Trophoblast cell (in vitro differentiated cells and primary cell): ENCODE data around the gene PIH1D2.
A peak's percentile ranks its signal among the peaks of the same experiment; 100 is the strongest.
"Not testable (repeated sequence)": the region's sequence is repeated elsewhere in the genome, so short reads cannot be mapped to it uniquely, and the experiment has no call there.

Source experiments
- DNase-seq, 2 donors: peaks; one replicate each; pipeline ENCODE4 v3.0.0-alpha.2; 2016
- H2AFZ ChIP-seq: 2 replicates; pipeline ENCODE4 v1.6.1; 2013; ENCODE audit warnings: low read length, moderate library complexity, mild to moderate bottlenecking; ENCODE audit not compliant: insufficient read depth, poor library complexity
- H2AK5ac ChIP-seq: 2 replicates; pipeline ENCODE4 v1.6.1; 2013; ENCODE audit warnings: mild to moderate bottlenecking, low read length
- H2BK120ac ChIP-seq: 2 replicates; pipeline ENCODE4 v1.6.1; 2013; ENCODE audit warnings: low read length, mild to moderate bottlenecking, moderate library complexity; ENCODE audit not compliant: insufficient read depth, poor library complexity
- H2BK12ac ChIP-seq: 2 replicates; pipeline ENCODE4 v1.6.1; 2013; ENCODE audit warnings: mild to moderate bottlenecking, low read length, moderate library complexity
- H2BK5ac ChIP-seq: 2 replicates; pipeline ENCODE4 v1.6.1; 2013; ENCODE audit warnings: low read length, low read depth, moderate library complexity, mild to moderate bottlenecking; ENCODE audit not compliant: poor library complexity
- H3K14ac ChIP-seq: 2 replicates; pipeline ENCODE4 v1.6.1; 2013; ENCODE audit warnings: mild to moderate bottlenecking, low read length
- H3K18ac ChIP-seq: 2 replicates; pipeline ENCODE4 v1.6.1; 2013; ENCODE audit warnings: mild to moderate bottlenecking, low read length
- H3K23ac ChIP-seq: 2 replicates; pipeline ENCODE4 v1.6.1; 2013; ENCODE audit warnings: low read length
- H3K27ac ChIP-seq: 2 replicates; pipeline ENCODE4 v1.5.1; 2013; ENCODE audit warnings: low read depth, mild to moderate bottlenecking, inconsistent platforms, low read length, moderate library complexity
- H3K27me3 ChIP-seq: 2 replicates; pipeline ENCODE4 v1.6.1; 2013; ENCODE audit warnings: inconsistent platforms, mild to moderate bottlenecking, low read length, moderate library complexity; ENCODE audit not compliant: insufficient read depth
- H3K36me3 ChIP-seq, 2 experiments: 1 replicate in 1 of 2; 2 replicates in 1 of 2; pipeline ENCODE4 v1.6.1; 2013; ENCODE audit warnings: low read length in 2 of 2, mild to moderate bottlenecking in 2 of 2, moderate library complexity in 1 of 2; ENCODE audit not compliant: insufficient read depth in 2 of 2, control insufficient read depth in 1 of 2
- H3K4ac ChIP-seq: 2 replicates; pipeline ENCODE4 v1.6.1; 2013; ENCODE audit warnings: low read depth, mild to moderate bottlenecking, low read length, moderate library complexity
- H3K4me1 ChIP-seq, 2 experiments: 1 replicate in 1 of 2; 2 replicates in 1 of 2; pipeline ENCODE4 v1.6.1; 2013; ENCODE audit warnings: low read length in 2 of 2, mild to moderate bottlenecking in 2 of 2, moderate library complexity in 1 of 2; ENCODE audit not compliant: insufficient read depth in 2 of 2, control insufficient read depth in 1 of 2
- H3K4me2 ChIP-seq: 2 replicates; pipeline ENCODE4 v1.6.1; 2013; ENCODE audit warnings: inconsistent platforms, mild to moderate bottlenecking, low read length, moderate library complexity
- H3K4me3 ChIP-seq: 2 replicates; pipeline ENCODE4 v1.5.1; 2013; ENCODE audit warnings: mild to moderate bottlenecking, low read depth, low read length, inconsistent platforms
- H3K79me1 ChIP-seq: one replicate; pipeline ENCODE4 v1.6.1; 2013; ENCODE audit warnings: low read length
- H3K79me2 ChIP-seq: 2 replicates; pipeline ENCODE4 v1.6.1; 2013; ENCODE audit warnings: low read length, mild to moderate bottlenecking; ENCODE audit not compliant: control insufficient read depth, insufficient read depth, poor library complexity
- H3K9ac ChIP-seq: 2 replicates; pipeline ENCODE4 v1.6.1; 2013; ENCODE audit warnings: mild to moderate bottlenecking, low read length
- H3K9me3 ChIP-seq: 2 replicates; pipeline ENCODE4 v1.6.1; 2013; ENCODE audit warnings: low read depth, mild to moderate bottlenecking, control low read depth, inconsistent platforms, low read length; ENCODE audit not compliant: insufficient read depth
- H4K12ac ChIP-seq: 2 replicates; pipeline ENCODE4 v1.6.1; 2013; ENCODE audit warnings: low read depth, mild to moderate bottlenecking, low read length, moderate library complexity
- H4K8ac ChIP-seq: 2 replicates; pipeline ENCODE4 v1.6.1; 2013; ENCODE audit warnings: low read depth, mild to moderate bottlenecking, low read length, moderate library complexity
- H4K91ac ChIP-seq: one replicate; pipeline ENCODE4 v1.6.1; 2013; ENCODE audit warnings: low read depth, mild to moderate bottlenecking, low read length, moderate library complexity
- WGBS: extraction: QIAGEN DNeasy Blood & Tissue Kit; methylation state at CpG from one replicate; pipeline ENCODE4 v1.1.7; 2013; ENCODE audit warnings: missing lambda C conversion rate; ENCODE audit not compliant: insufficient read length, insufficient coverage; ENCODE audit errors: extremely low coverage; 5-methylcytosine and 5-hydroxymethylcytosine counted together

PIH1D2 gene

DNA sequence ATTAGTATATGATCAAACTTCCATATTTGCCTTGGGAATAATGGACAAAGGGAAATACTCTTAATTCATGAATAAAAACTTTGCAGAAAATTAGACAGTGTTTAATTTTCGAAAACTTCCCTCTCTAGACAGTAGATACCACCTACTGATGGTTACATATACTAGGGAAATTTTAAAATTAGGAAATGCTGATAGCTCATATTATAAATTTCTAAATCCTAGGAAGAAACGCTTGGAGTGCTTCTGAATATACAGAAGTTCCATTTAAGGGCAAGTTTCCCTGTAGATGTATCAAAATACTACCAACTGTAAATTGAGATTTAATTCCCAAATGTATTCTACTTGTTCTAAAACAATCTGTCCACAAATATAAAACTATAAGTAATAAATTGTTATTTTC, 21.5 kb upstream of the PIH1D2 start:
- not testable (repeated sequence) for H3K79me2 ChIP-seq, H4K8ac ChIP-seq, H3K27me3 ChIP-seq, H2BK12ac ChIP-seq, H3K27ac ChIP-seq, H2BK5ac ChIP-seq, H4K91ac ChIP-seq, H3K18ac ChIP-seq, DNase-seq, H2AFZ ChIP-seq, H3K4ac ChIP-seq, H3K9me3 ChIP-seq, H3K79me1 ChIP-seq, H3K4me3 ChIP-seq, H4K12ac ChIP-seq, H3K4me1 ChIP-seq, H2AK5ac ChIP-seq, H2BK120ac ChIP-seq, H3K4me2 ChIP-seq, H3K23ac ChIP-seq, H3K9ac ChIP-seq, H3K14ac ChIP-seq
- peaks cover 12 to 19% of the 10 kb centered on the region in 2 experiments for H3K36me3 ChIP-seq
- WGBS: no CpG with 5 or more reads among the region's 2 CpGs

DNA sequence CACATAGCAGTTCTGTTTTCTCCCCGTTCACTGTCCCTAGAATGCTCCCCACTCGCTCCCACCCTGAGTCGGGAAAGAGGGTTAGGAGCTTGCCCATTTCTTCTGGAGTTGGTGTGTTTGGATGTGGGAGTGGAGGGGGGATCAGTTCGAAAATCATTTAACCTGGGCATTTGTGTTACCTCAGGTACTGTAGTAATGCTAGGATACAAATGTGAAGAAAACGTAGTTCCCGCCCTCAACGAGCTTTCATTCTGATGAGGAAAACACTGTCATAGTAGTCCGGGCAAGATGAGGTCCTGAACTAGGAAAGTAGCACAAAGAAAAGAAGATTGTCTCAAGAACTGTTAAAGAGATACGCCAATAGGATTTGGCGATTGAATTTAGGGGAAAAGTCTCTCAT, 13.4 kb upstream of the PIH1D2 start:
- H3K27me3 ChIP-seq: no peaks in the 10 kb centered on the region

DNA sequence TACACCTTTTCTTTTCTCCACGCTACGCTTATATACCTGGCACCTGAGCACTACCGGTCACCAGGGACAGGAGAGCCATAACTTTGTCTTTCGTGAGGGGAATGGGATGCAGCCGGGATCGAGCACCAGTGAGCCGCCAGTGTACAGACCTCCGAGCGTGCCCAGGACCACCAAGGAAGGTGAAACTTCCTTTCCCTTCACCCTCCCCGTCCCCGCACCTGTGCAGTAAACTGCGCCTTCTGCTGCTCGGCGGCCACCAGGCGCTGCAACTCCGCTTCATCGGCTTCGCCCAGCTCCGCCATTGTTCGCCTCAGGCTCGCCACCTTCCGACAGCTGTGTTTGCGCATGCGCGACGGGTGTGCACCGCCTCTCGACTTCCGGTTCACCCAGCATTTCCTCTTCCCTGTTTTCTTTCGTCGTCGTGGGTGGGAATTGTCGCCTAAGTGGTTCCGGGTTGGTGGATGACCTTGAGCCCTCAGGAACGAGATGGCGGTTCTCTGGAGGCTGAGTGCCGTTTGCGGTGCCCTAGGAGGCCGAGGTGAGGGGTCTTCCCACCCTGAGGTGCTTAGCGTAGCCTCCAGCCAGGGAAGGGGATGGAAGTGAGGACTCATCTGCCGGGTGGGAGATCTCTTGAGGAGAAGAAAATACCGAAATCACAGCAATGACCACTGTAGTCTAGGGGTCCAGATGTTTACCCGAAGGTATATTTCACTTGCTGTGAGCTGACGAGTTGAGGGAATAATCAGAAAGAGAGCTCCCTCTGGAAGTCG, 12.8 kb upstream of the PIH1D2 start, which contains the start of the genes SDHD and TIMM8B:
SDHD (plus strand) TSS at position 452 of the 770 bp plus-strand sequence; CDS start at position 487, 35 bp downstream.
TIMM8B (minus strand) TSS at position 335 of the 770 bp plus-strand sequence; CDS start at position 302, 33 bp downstream.
- H3K4me2 ChIP-seq: peak within 1 kb of the TSS; percentile 96
- DNase-seq: peak; percentile 95 to 100
- H3K4me1 ChIP-seq: peaks cover 0 to 7% of the 10 kb centered on the region in 2 experiments
- peak within 1 kb of the TSS; percentile 93 for H3K4ac ChIP-seq
- H3K23ac ChIP-seq: no peak within 1 kb of the TSS
- H2BK12ac ChIP-seq: no peak within 1 kb of the TSS
- peak within 1 kb of the TSS; percentile 92 for H3K4me3 ChIP-seq
- H3K27ac ChIP-seq: no peak within 1 kb of the TSS
- H3K9me3 ChIP-seq: no peaks in the 10 kb centered on the region
- H4K8ac ChIP-seq: peak within 1 kb of the TSS; percentile 90
- H3K36me3 ChIP-seq: peaks cover 3 to 25% of the 10 kb centered on the region in 2 experiments
- H3K9ac ChIP-seq: peak within 1 kb of the TSS; percentile 95
- H3K18ac ChIP-seq: peak within 1 kb of the TSS; percentile 31
- peak within 1 kb of the TSS; percentile 74 for H4K91ac ChIP-seq
- H3K79me1 ChIP-seq: peaks cover 6% of the 10 kb centered on the region
- H2BK120ac ChIP-seq: peak within 1 kb of the TSS; percentile 18
- peak within 1 kb of the TSS; percentile 73 for H2BK5ac ChIP-seq
- peak within 1 kb of the TSS; percentile 72 for H4K12ac ChIP-seq
- no peaks in the 10 kb centered on the region for H3K27me3 ChIP-seq
- peak within 1 kb of the TSS; percentile 67 for H2AK5ac ChIP-seq
- H3K14ac ChIP-seq: peak within 1 kb of the TSS; percentile 63
- WGBS: no CpG with 5 or more reads among the region's 45 CpGs
- H2AFZ ChIP-seq: peak within 1 kb of the TSS; percentile 51
- peaks cover 12% of the 10 kb centered on the region for H3K79me2 ChIP-seq

More for the DNA sequence above, 13.4 kb upstream of the PIH1D2 start:
- Histone ChIP-seq H3K27ac (no peak overlapping the region), H2AK5ac (peak overlapping the region; percentile 67), H2BK5ac (peak overlapping the region; percentile 30), H3K14ac (peak overlapping the region; percentile 46), H3K4me2 (peak overlapping the region; percentile 96), H3K9me3 (no peaks in the 10 kb centered on the region), H3K79me1 (peaks cover 6% of the 10 kb centered on the region), H3K23ac (no peak overlapping the region), H4K12ac (peak overlapping the region; percentile 72), H3K36me3 (peaks cover 3 to 28% of the 10 kb centered on the region in 2 experiments), H3K18ac (peak overlapping the region; percentile 20), H3K9ac (peak overlapping the region; percentile 95), H2BK12ac (no peak overlapping the region), H4K91ac (peak overlapping the region; percentile 74), H3K79me2 (peaks cover 12% of the 10 kb centered on the region), H2BK120ac (no peak overlapping the region), H3K4ac (peak overlapping the region; percentile 93), H2AFZ (peak overlapping the region; percentile 51), H3K4me3 (peak overlapping the region; percentile 92), H4K8ac (peak overlapping the region; percentile 90), H3K4me1 (peaks cover 0 to 7% of the 10 kb centered on the region in 2 experiments)
- WGBS: no CpG with 5 or more reads among the region's 10 CpGs
- peak in 1 of 2 donors; percentile 7 for DNase-seq

- Histone ChIP-seq H3K23ac (no peak overlapping the region), H3K4me2 (peak overlapping the region; percentile 78), H3K36me3 (peaks cover 3 to 22% of the 10 kb centered on the region in 2 experiments), H4K91ac (peak overlapping the region; percentile 28), H3K27ac (no peak overlapping the region), H3K9me3 (no peaks in the 10 kb centered on the region), H3K79me1 (peaks cover 6% of the 10 kb centered on the region), H3K27me3 (no peaks in the 10 kb centered on the region), H2AFZ (peak overlapping the region; percentile 41), H3K9ac (peak overlapping the region; percentile 76), H2AK5ac (peak overlapping the region; percentile 32), H4K12ac (peak overlapping the region; percentile 49), H3K79me2 (peaks cover 12% of the 10 kb centered on the region), H2BK120ac (peak overlapping the region; percentile 18), H2BK12ac (no peak overlapping the region), H3K18ac (peak overlapping the region; percentile 31), H3K4me1 (peaks cover 0 to 7% of the 10 kb centered on the region in 2 experiments), H3K14ac (peak overlapping the region; percentile 63), H2BK5ac (no peak overlapping the region), H3K4ac (peak overlapping the region; percentile 22), H4K8ac (peak overlapping the region; percentile 76), H3K4me3 (peak overlapping the region; percentile 86)
- no CpG with 5 or more reads among the region's 19 CpGs for WGBS
- DNase-seq: no peak
Observed at GRCh38 chr11:112085822-112086421, 12.1 kb upstream of the PIH1D2 start.
